DOHH2 (cell line): Measurements from ENCODE around the gene RERG.

Experiments used
- H3F3A ChIP-seq: fragments of 200-600 bp; sonication (generic), shearing (Covaris generic); 2 replicates; pipeline ENCODE4 v1.6.0; 2016; ENCODE audit warnings: antibody characterized with exemption, mild to moderate bottlenecking; ENCODE audit not compliant: control insufficient read depth, insufficient read depth
- H3K27ac ChIP-seq: fragments of 200-600 bp; sonication (generic); 2 replicates; pipeline ENCODE4 v1.5.1; 2014; ENCODE audit warnings: low read depth, mild to moderate bottlenecking, low read length, moderate library complexity
- H3K27me3 ChIP-seq: fragments of 200-600 bp; sonication (generic); 2 replicates; pipeline ENCODE4 v1.6.1; 2014; ENCODE audit warnings: mild to moderate bottlenecking, low read length, mixed read lengths; ENCODE audit not compliant: control insufficient read depth
- H3K36me3 ChIP-seq: fragments of 200-600 bp; sonication (generic); 2 replicates; pipeline ENCODE4 v1.6.1; 2014; ENCODE audit warnings: mild to moderate bottlenecking, low read length, moderate library complexity, mixed read lengths; ENCODE audit not compliant: control insufficient read depth
- H3K4me1 ChIP-seq: fragments of 200-600 bp; sonication (generic); 2 replicates; pipeline ENCODE4 v1.6.1; 2014; ENCODE audit warnings: mild to moderate bottlenecking, low read length, mixed read lengths; ENCODE audit not compliant: control insufficient read depth
- H3K4me2 ChIP-seq: fragments of 200-600 bp; sonication (generic); 2 replicates; pipeline ENCODE4 v1.6.0; 2014; ENCODE audit warnings: mild to moderate bottlenecking, low read length, moderate library complexity
- H3K4me3 ChIP-seq: fragments of 200-600 bp; sonication (generic); 2 replicates; pipeline ENCODE4 v1.5.1; 2014; ENCODE audit warnings: mild to moderate bottlenecking, low read length, mixed read lengths
- H3K79me2 ChIP-seq: fragments of 200-600 bp; sonication (generic); 2 replicates; pipeline ENCODE4 v1.6.1; 2014; ENCODE audit warnings: mild to moderate bottlenecking, low read length, mixed read lengths; ENCODE audit not compliant: control insufficient read depth
- H3K9me2 ChIP-seq: fragments of 200-600 bp; sonication (generic); replicated peaks from 2 replicates; pipeline ENCODE4 v1.6.1; 2014; ENCODE audit warnings: mild to moderate bottlenecking, low read length, mixed read lengths; ENCODE audit not compliant: control insufficient read depth
- H3K9me3 ChIP-seq: fragments of 200-600 bp; sonication (generic); 2 replicates; pipeline ENCODE4 v1.6.1; 2014; ENCODE audit warnings: antibody characterized with exemption, low read length, mixed read lengths; ENCODE audit not compliant: control insufficient read depth, insufficient read depth
- H4K20me1 ChIP-seq: fragments of 200-600 bp; sonication (generic); 2 replicates; pipeline ENCODE4 v1.6.0; 2014; ENCODE audit warnings: low read depth, mild to moderate bottlenecking, antibody characterized with exemption, low read length, moderate library complexity; ENCODE audit not compliant: control insufficient read depth, insufficient read depth
- CTCF ChIP-seq: fragments of 200-600 bp; sonication (generic); IDR thresholded peaks from one replicate; pipeline ENCODE4 v1.5.1; 2014; ENCODE audit warnings: antibody characterized with exemption, mild to moderate bottlenecking, low read depth, low read length; ENCODE audit not compliant: poor library complexity, severe bottlenecking
- EZH2phosphoT487 ChIP-seq: fragments of 200-600 bp; sonication (generic); IDR thresholded peaks from 2 replicates; pipeline ENCODE4 v1.6.1; 2017; ENCODE audit warnings: borderline replicate concordance, mild to moderate bottlenecking, antibody characterized with exemption, low read length, moderate library complexity, mixed read lengths

RERG gene

DNA sequence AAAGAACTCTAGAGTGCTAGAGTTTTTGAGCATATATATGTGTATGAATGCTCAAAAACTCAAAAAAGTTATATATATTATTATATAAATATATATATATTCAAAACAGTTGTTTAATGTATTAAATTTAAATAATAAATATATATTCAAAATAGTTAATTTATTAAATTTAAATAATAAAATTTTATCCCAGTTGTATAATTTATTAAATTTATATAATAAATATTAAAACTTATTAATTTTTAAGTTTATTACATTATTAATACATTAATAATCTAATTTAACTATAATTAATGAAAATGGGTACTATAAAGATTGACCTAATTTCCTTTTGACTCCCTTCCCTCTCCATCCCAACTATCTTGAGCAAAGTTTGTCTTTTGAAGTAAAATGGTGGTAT lies 97.8 kb downstream of the RERG start:
- H3K4me1 ChIP-seq, result no peaks in the 10 kb centered on the region
- H4K20me1 ChIP-seq, result no peaks in the 10 kb centered on the region
- TF ChIP-seq CTCF, result no peak
- no peaks in the 10 kb centered on the region for H3K79me2 ChIP-seq
- H3K27me3 ChIP-seq, result no peaks in the 10 kb centered on the region
- H3K36me3 ChIP-seq, result no peaks in the 10 kb centered on the region
- H3K9me3 ChIP-seq, result no peaks in the 10 kb centered on the region
- H3K27ac ChIP-seq, result no peak overlapping the region
- H3K9me2 ChIP-seq, result no peaks in the 10 kb centered on the region
- H3F3A ChIP-seq, result no peaks in the 10 kb centered on the region
- H3K4me2 ChIP-seq, result no peak overlapping the region
- H3K4me3 ChIP-seq, result no peak overlapping the region

- Histone ChIP-seq H4K20me1 (no peaks in the 10 kb centered on the region), H3K36me3 (no peaks in the 10 kb centered on the region), H3K4me1 (no peaks in the 10 kb centered on the region), H3K79me2 (no peaks in the 10 kb centered on the region), H3K4me2 (no peak overlapping the region), H3F3A (no peaks in the 10 kb centered on the region), H3K4me3 (no peak overlapping the region), H3K9me2 (no peaks in the 10 kb centered on the region), H3K9me3 (no peaks in the 10 kb centered on the region), H3K27ac (no peak overlapping the region), H3K27me3 (no peaks in the 10 kb centered on the region)
- TF ChIP-seq CTCF, result no peak
- no peak for TF ChIP-seq EZH2phosphoT487
Measured at GRCh38 chr12:15122344-15122743, 98.9 kb downstream of the RERG start.

DNA sequence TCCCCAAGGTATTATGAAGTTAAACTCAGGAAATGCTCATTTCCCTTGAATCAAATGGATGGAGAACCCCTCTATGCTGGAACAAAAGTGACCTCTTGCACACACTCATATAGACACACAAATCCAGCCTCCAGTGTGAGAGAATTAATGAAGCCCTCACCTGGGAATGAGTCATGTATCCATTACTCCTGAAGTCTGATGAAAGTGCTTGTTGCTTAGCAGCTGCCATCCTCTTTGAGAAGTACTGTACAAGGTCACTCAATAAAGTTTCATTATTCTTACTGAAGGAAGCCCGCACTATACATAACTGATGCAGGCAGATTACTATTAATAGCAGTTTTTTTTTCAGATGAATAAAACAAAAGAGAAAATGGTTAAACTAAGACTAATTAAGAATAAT lies 102.3 kb downstream of the RERG start:
- Histone ChIP-seq H3K27ac (no peak overlapping the region), H3K4me1 (no peaks in the 10 kb centered on the region), H3F3A (no peaks in the 10 kb centered on the region), H3K4me3 (no peak overlapping the region), H4K20me1 (no peaks in the 10 kb centered on the region), H3K27me3 (no peaks in the 10 kb centered on the region), H3K4me2 (no peak overlapping the region), H3K36me3 (no peaks in the 10 kb centered on the region), H3K9me3 (no peaks in the 10 kb centered on the region), H3K9me2 (no peaks in the 10 kb centered on the region), H3K79me2 (no peaks in the 10 kb centered on the region)
- TF ChIP-seq CTCF, result no peak
- TF ChIP-seq EZH2phosphoT487, result no peak

DNA sequence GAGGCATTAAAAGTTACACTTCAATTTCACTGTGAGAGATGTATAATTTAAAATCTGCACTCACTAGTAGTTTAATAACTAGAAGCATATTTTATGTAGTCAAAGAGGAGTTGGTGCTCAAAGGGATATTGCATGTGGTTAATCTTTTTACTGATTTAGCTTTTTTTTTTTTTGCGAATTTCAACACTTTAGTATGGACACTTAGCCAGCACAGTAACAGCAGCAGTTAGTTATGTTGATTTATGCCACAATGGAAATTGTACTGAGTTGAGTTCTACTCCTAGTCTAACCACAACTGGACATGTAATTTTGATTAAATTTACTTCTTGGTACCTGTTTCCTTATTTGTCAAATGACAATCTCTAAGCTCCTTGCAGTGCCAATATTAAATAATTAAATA lies 104.2 kb downstream of the RERG start:
- no peaks in the 10 kb centered on the region for H3K36me3 ChIP-seq
- H3K4me3 ChIP-seq, result no peak overlapping the region
- no peaks in the 10 kb centered on the region for H3K9me3 ChIP-seq
- no peaks in the 10 kb centered on the region for H3K79me2 ChIP-seq
- H3K9me2 ChIP-seq, result no peaks in the 10 kb centered on the region
- H3K27me3 ChIP-seq, result no peaks in the 10 kb centered on the region
- H3F3A ChIP-seq, result no peaks in the 10 kb centered on the region
- H3K4me1 ChIP-seq, result no peaks in the 10 kb centered on the region
- H3K4me2 ChIP-seq, result no peak overlapping the region
- TF ChIP-seq EZH2phosphoT487, result no peak
- TF ChIP-seq CTCF, result no peak
- no peaks in the 10 kb centered on the region for H4K20me1 ChIP-seq
- H3K27ac ChIP-seq, result no peak overlapping the region
